VCaP (cell line): ENCODE data around the gene ANAPC7.
A peak's percentile ranks its signal among the peaks of the same experiment; 100 is the strongest.

Experiments used
- H3K27ac ChIP-seq: fragments of 450-650 bp; 2 replicates; pipeline ENCODE4 v1.5.1; 2017
- CTCF ChIP-seq: fragments of 450-650 bp; conservative IDR thresholded peaks from 2 replicates; pipeline ENCODE4 v1.5.1; 2017; ENCODE audit warnings: mild to moderate bottlenecking, moderate library complexity

The ANAPC7 gene

GRCh38 chr12:110349096-110349495 lies 54.4 kb downstream of the ANAPC7 start:
- TF ChIP-seq CTCF = no peak
- peak overlapping the region; percentile 10; the same call in 1 of the 2 replicates for H3K27ac ChIP-seq

DNA sequence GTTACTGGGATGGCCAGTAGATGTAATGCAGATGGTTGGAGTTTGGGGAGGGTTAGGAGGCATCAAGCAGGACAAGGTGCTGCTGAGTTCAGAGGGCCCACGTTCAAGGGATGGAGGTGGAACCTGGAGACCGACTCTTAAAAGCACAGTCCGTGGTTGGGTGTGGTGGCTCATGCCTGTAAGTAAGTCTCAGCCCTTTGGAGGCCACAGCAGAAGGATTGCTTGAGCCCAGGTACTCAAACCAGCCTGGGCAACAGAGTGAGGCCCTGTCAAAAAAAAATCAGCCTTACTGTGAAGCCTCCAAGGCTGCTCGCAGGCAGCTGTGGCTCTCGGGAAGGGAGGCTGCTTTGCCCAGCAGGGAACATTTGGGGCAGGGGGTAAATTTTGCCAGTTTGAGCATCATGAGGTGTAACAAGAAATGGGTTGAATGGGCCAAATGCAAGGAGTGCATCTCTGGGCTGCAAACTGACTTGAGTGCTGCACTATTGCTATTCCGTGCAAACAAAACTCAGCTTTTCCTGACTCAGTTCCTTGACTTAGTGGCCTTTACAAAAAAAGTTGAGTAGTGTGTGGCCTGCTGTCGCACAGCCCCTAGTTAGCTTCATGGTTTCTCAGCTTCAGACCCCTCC lies 55.0 kb downstream of the ANAPC7 start:
- H3K27ac ChIP-seq = peak overlapping the region; percentile 10; the same call in 1 of the 2 replicates
- TF ChIP-seq CTCF = no peak

GRCh38 chr12:110347767-110348166 lies 55.7 kb downstream of the ANAPC7 start:
- peak overlapping the region; percentile 97 for H3K27ac ChIP-seq
- no peak for TF ChIP-seq CTCF

DNA sequence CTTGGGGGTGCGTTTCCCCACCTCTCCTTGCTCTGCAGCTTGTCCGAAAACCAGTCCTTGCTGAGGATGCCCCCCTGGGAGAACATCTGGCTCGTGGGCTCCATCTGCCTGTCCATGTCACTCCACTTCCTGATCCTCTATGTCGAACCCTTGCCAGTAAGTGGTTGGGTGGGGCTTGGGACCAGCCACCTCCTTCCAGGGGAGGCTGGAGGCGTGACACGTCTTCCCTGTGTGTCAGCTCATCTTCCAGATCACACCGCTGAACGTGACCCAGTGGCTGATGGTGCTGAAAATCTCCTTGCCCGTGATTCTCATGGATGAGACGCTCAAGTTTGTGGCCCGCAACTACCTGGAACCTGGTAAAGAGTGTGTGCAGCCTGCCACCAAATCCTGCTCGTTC lies 57.5 kb downstream of the ANAPC7 start:
- peak overlapping the region; percentile 97 for H3K27ac ChIP-seq
- no peak for TF ChIP-seq CTCF

DNA sequence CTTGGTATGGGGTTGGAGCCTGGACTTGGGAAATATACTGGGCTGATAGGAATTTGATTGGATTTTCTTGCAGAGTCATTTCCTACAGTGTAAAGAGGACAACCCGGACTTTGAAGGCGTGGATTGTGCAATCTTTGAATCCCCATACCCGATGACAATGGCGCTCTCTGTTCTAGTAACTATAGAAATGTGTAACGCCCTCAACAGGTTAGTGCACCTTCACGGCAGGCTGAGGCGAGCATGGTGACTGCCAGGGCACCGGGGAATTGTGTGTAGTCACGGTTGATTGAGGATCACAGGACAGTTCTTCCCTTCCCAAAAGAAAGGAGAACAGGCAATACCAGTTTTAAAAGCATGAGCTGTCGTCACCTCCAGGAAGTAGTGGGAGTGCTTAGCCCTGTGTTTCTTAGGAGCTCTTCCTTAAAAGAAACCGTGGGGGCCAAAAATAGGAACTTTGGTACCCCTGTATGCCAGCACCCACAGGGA lies 58.3 kb downstream of the ANAPC7 start:
- H3K27ac ChIP-seq = peak overlapping the region; percentile 97
- no peak for TF ChIP-seq CTCF

DNA sequence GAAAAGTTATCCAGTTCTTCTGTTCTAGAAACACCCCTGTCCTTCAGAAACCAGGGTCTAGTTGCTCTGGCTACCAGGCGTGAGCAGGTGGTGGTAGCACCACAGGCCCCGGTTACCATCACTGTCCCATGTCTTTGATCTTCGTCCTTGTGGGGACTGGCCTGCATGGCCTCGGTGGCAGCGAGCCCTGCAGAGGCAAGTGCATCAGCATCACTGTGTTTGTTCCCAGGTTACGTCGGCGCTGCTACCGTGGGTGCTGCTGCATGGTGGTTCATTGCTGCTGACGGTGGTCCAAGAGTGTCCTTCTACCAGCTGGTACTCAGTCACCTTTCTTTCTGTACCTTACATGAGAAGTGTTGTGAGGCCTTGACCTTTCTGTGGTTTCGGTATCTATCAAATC lies 58.9 kb downstream of the ANAPC7 start:
- H3K27ac ChIP-seq = peak overlapping the region; percentile 97
- TF ChIP-seq CTCF = no peak

DNA sequence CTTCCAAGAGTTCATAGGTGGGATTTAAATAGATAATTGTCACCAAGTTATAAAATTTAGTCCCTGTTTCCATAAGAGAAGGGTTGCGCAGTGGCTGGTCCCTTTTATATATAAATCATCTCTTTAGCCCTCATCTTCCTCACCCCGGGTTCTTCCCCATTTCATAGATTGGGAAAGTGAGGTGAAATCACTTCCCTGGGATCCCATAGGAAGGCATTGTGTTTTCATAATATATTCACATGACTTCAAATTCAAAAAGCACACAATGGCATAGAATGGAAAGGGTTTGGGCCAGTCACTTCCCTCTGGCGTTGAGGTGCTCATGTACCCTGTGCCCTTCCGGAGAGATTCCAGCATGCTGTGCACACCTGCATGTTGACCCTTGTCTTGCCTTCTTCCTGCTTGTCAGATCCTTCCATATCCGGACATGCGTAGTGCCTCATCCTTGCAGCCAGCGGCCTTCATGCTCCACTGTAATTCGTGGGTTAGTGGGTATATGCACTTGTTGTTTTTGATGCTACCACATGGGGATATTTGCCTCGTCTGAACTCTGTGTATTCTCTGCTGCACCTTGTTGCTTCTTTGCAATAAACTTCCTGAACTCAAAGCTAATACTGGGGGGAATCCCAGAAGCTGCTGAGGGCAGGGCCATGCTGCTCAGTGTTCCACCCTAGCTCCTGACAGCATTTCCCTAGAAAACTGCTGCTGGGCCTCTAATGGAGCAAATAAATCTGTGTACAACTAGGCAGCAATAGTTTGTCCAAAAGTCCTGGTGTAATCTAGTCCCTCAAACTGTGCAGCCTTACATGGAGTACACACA lies 59.6 kb downstream of the ANAPC7 start:
- TF ChIP-seq CTCF = no peak
- H3K27ac ChIP-seq = peak overlapping the region; percentile 97
